ENCODE measurements around the gene ITGAV.
A peak's percentile ranks its signal among the peaks of the same experiment; 100 is the strongest.

Gene ITGAV

DNA sequence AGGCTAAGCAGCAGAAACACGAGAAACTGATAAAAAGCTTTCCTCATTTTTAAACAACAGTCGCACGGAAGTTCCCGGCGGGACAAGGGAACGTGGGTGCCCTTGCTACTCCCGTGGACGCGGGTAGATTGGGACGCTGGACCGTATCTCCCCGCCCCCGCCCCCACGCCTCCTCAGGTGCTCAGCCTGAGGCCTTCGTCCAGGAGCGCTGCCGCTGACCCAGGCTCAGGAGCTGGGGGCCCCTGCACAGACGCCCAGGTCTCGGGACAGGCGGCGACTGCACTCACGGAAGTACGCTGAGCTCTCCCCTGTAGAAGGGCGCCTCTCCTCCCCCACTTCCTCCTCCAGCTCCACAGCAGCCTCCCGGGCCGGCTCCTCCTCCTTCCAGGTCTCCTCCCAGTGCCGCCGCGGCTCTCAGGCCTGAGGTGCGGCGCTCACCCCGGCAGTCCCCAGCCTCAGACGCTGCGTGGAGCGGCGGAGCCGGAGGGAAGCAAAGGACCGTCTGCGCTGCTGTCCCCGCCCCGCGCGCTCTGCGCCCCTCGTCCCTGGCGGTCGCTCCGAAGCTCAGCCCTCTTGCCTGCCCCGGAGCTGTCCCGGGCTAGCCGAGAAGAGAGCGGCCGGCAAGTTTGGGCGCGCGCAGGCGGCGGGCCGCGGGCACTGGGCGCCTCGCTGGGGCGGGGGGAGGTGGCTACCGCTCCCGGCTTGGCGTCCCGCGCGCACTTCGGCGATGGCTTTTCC lies at the start of gene ITGAV:
Gene ITGAV, plus strand, starts transcription at position 445 of the 738 bp plus-strand sequence. Its CDS starts 283 bp downstream, at position 728.
- Histone ChIP-seq H3K4me2 (peak within 1 kb of the TSS; percentile 83), H3K36me3 (no peaks in the 10 kb centered on the region), H4K20me1 (peaks cover 9% of the 10 kb centered on the region; the same call in 1 of the 2 replicates), H3K4me3 (peak within 1 kb of the TSS; percentile 88), H3K9me3 (no peaks in the 10 kb centered on the region), H3K9ac (peak within 1 kb of the TSS; percentile 92), H3K27ac (peak within 1 kb of the TSS; percentile 91), H3K4me1 (peaks cover 19% of the 10 kb centered on the region), H3K27me3 (no peaks in the 10 kb centered on the region)
- no peak for TF ChIP-seq Cebpa-rat (IDR thresholded peaks at IDR 0.05)

DNA sequence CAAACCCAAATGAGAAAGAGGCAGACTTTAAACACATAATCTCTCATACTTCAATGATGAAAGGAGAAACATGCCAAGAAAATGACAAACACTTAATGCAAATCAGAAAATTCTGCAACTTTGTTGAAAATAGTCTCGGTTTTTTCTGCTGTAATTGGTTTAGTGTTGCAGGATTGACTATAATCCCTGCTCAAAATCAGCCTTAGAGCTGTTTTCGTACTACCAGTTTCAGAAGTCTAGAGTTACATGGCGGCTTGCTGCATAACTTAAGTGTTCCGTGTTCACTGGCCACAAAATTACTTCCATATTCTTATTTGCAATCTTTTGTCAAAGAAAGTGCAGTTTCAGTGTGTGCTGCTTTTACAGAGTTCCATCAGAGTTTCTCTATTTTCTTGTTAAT lies 48.9 kb upstream of the ITGAV start:
- Histone ChIP-seq H3K4me2 (no peak overlapping the region), H4K20me1 (no peaks in the 10 kb centered on the region), H3K4me3 (no peak overlapping the region), H3K27me3 (no peaks in the 10 kb centered on the region), H3K36me3 (no peaks in the 10 kb centered on the region), H3K27ac (no peak overlapping the region), H3K9me3 (no peaks in the 10 kb centered on the region), H3K4me1 (no peaks in the 10 kb centered on the region), H3K9ac (no peak overlapping the region)
- no peak for TF ChIP-seq Cebpa-rat (IDR thresholded peaks at IDR 0.05)

DNA sequence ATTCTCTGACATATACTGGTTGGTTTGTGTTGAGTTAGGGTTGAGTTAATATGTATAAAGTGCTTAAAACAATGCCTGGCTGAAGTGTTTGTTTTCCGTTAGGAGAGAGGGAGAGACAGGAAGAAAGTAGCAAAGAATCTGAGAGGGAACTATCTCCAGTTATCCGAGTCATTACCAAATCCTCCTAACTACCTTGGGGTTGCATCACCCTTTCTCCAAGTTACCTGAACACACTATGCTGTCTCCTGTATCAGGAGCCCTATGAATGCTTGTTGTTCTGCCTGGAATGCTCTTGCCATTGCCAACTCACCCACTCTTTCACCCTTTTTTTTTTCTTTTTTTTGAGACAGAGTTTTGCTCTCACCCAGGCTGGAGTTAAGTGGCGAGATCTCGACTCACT lies 47.9 kb upstream of the ITGAV start:
- H4K20me1 ChIP-seq = no peaks in the 10 kb centered on the region
- no peak overlapping the region for H3K4me3 ChIP-seq
- H3K36me3 ChIP-seq = no peaks in the 10 kb centered on the region
- no peak overlapping the region for H3K27ac ChIP-seq
- no peaks in the 10 kb centered on the region for H3K9me3 ChIP-seq
- H3K4me1 ChIP-seq = no peaks in the 10 kb centered on the region
- no peaks in the 10 kb centered on the region for H3K27me3 ChIP-seq
- no peak overlapping the region for H3K4me2 ChIP-seq
- no peak for TF ChIP-seq Cebpa-rat (IDR thresholded peaks at IDR 0.05)
- no peak overlapping the region for H3K9ac ChIP-seq

DNA sequence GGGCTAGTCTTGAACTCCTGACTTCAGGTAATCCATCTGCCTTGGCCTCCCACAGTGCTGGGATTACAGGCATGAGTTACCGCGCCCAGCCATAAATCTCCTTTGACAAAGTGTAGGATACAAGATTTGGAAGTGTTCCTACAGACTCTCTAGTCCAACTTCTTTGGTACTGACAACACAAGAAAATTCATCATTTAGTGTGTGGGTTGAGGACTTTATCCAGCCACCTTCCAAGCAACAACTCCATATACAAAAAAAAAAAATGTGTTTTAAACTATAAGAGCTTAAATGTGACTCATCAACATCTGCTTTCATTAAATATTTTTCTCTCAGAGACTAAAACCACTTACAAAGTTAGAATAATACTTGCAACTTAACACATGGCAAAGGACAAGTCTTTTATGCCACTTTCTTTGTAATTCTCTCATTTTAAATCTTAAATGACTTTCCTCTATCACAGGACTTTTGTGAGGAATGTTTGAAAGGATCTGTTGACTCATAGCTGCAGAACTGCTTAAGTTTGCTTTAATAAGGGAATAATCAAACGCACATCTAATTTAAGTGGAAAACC lies 46.2 kb upstream of the ITGAV start:
- Histone ChIP-seq H3K9ac (no peak overlapping the region), H4K20me1 (no peaks in the 10 kb centered on the region), H3K36me3 (no peaks in the 10 kb centered on the region), H3K4me1 (no peaks in the 10 kb centered on the region), H3K4me2 (no peak overlapping the region), H3K27ac (no peak overlapping the region), H3K9me3 (no peaks in the 10 kb centered on the region), H3K4me3 (no peak overlapping the region), H3K27me3 (no peaks in the 10 kb centered on the region)
- no peak for TF ChIP-seq Cebpa-rat (IDR thresholded peaks at IDR 0.05)

DNA sequence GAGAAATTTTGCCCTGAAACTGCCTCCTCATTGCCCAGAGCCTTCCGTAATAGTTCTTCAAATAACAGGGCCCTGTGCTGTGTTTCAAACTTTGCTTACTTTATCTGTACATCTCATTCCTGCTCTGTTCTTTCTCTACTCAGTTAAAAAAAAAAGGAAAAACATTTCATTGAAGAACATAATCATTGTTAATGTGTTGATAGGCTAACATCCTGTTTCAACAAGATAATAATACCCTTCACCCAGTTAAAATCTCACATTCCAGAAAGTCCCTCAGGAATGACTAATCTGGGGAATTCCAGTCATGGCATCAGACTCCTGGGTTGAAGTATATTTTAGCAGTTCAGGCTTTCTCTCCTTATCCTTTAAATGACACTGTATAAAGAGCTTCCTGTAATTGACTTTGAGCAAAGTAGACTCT lies 45.6 kb upstream of the ITGAV start:
- no peaks in the 10 kb centered on the region for H3K4me1 ChIP-seq
- TF ChIP-seq Cebpa-rat (IDR thresholded peaks at IDR 0.05) = no peak
- no peaks in the 10 kb centered on the region for H3K9me3 ChIP-seq
- no peak overlapping the region for H3K27ac ChIP-seq
- no peak overlapping the region for H3K4me2 ChIP-seq
- H3K4me3 ChIP-seq = no peak overlapping the region
- H3K27me3 ChIP-seq = no peaks in the 10 kb centered on the region
- no peaks in the 10 kb centered on the region for H3K36me3 ChIP-seq
- H3K9ac ChIP-seq = no peak overlapping the region
- no peaks in the 10 kb centered on the region for H4K20me1 ChIP-seq

DNA sequence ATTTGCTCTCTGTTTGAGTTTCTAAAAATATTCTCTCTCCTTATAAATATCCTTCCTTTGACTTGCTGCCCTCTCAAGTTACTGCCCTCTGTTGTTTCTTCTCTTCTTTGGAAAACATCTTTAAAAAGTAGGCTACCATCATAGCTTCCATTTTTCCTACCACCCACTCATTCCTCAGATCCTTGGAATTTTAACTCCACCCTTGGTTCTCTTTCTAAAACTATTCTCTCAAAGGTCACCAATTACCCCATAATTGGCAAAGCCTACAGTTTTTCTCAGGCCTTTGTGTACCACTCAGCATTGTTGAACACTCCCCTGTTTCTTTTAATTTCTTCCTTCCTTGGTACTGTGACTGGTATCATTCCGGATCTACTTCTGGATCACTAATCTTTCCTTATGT lies 43.0 kb upstream of the ITGAV start:
- Histone ChIP-seq H3K9me3 (no peaks in the 10 kb centered on the region), H3K4me2 (no peak overlapping the region), H3K36me3 (no peaks in the 10 kb centered on the region), H4K20me1 (no peaks in the 10 kb centered on the region), H3K27ac (no peak overlapping the region), H3K27me3 (no peaks in the 10 kb centered on the region), H3K4me1 (no peaks in the 10 kb centered on the region), H3K9ac (no peak overlapping the region), H3K4me3 (no peak overlapping the region)
- TF ChIP-seq Cebpa-rat (IDR thresholded peaks at IDR 0.05) = no peak

DNA sequence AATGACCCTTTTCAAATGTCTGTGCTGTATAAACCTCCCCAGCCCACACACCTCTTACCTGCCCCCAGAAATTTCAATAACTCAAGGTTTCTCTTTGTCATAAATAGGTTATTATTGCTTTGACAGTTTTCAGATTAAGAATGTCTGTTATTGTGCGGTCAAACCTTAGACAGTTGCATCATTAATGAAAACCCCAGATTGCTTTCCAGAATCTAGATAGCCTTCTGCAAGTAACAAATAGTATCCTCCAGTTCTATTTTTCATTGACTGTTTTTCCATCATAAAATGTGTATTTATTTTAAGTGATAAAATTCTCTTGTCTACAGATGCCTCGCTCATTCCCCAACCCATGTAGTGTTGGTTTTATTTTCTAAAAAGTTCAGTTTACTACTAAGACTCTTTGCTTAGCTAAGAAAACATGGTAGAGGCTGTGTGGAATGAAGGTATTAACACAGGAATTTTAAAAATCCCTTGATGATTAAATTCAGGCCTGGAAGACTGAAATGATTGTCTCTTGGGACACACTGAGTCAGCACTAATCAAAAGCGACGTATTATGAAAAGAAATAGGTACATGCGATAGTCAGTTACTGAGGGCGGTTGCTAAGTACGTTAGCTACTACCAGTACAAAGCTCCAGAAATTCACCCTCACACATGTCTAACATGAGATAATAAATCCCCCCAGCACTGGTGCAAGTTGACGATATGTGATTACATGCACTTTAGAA lies 38.4 kb upstream of the ITGAV start:
- H3K4me1 ChIP-seq = no peaks in the 10 kb centered on the region
- no peaks in the 10 kb centered on the region for H3K36me3 ChIP-seq
- H4K20me1 ChIP-seq = no peaks in the 10 kb centered on the region
- no peaks in the 10 kb centered on the region for H3K9me3 ChIP-seq
- no peak overlapping the region for H3K4me2 ChIP-seq
- no peak overlapping the region for H3K4me3 ChIP-seq
- TF ChIP-seq Cebpa-rat (IDR thresholded peaks at IDR 0.05) = no peak
- no peaks in the 10 kb centered on the region for H3K27me3 ChIP-seq
- H3K27ac ChIP-seq = no peak overlapping the region
- no peak overlapping the region for H3K9ac ChIP-seq

DNA sequence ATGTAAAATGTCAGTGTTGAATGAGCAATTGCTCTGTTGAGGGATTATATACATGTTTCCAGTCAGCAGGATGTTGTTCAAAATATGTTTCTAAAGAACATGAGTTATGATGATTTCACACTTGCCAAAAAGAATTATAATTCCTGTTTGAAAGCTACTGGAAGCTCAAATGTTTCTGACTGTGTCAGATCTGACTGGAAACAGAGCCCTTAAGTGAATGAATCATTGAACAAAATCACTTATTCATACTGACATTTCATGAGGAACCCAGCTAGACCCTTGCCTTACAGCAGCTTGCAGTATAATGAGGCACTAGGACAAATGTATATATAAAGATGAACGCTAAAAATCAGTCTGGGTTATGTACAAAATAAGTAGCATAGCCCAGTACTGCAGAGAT lies 35.4 kb upstream of the ITGAV start:
- no peaks in the 10 kb centered on the region for H3K27me3 ChIP-seq
- H3K9me3 ChIP-seq = no peaks in the 10 kb centered on the region
- H3K36me3 ChIP-seq = no peaks in the 10 kb centered on the region
- no peak overlapping the region for H3K9ac ChIP-seq
- H4K20me1 ChIP-seq = no peaks in the 10 kb centered on the region
- H3K4me3 ChIP-seq = no peak overlapping the region
- no peak overlapping the region for H3K4me2 ChIP-seq
- no peaks in the 10 kb centered on the region for H3K4me1 ChIP-seq
- no peak for TF ChIP-seq Cebpa-rat (IDR thresholded peaks at IDR 0.05)
- no peak overlapping the region for H3K27ac ChIP-seq

DNA sequence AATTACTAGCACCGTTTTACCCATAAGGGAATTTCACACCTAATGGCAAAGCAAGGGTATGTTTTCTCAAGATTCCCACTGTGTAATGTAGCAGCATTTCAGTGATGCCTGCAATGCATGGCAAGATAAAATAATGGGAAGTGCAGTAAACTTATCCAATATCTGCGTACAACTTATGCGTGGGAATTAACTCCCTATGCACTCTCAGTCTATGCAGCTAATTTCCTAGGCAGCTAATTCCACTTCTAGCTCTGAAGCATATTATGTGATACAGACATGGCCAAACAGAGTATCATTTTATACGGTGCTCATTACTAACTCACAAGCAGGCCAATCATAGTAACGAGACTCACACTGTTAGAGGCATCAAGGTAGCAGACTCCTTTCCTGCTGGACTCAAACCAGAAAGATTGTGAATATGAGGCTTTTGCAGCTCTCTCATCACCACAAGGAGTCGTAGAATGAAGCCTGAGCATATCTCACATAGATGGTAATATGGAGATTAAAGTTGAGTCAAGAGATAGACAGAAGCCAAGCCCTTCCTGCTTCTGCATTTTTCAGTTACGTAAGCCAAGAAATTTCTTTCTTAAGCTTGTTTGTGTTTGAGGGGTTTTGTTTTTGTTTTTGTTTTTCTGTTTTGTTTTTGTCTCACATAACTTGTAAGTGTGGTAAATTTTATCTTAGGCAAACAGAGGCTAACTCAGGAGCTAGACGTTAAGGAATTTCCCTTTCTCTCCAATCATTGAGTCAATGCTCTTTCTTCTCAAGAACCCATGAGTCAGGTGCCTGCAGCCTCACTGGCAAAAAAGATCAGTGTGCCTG lies 34.8 kb upstream of the ITGAV start:
- Histone ChIP-seq H4K20me1 (no peaks in the 10 kb centered on the region), H3K9me3 (no peaks in the 10 kb centered on the region), H3K4me1 (no peaks in the 10 kb centered on the region), H3K27me3 (no peaks in the 10 kb centered on the region), H3K4me2 (no peak overlapping the region), H3K36me3 (no peaks in the 10 kb centered on the region), H3K9ac (no peak overlapping the region), H3K27ac (no peak overlapping the region), H3K4me3 (no peak overlapping the region)
- TF ChIP-seq Cebpa-rat (IDR thresholded peaks at IDR 0.05) = no peak

Measured in BLaER1 (cell line).